NCI-H2081 treated with DMSO at 0.1 percent for 48 hours (cell line): ENCODE measurements around the gene ANK2.
"Not testable (repeated sequence)": the region's sequence is repeated elsewhere in the genome, so short reads cannot be mapped to it uniquely, and the experiment has no call there.

Experiments used
- DNase-seq: peaks from one replicate; lab custom pipeline; 2025; lab: John Stamatoyannopoulos, UW

The ANK2 gene

GRCh38 chr4:113052379-113052951, 3.0 kb downstream of the ANK2 start:
- no peak for DNase-seq

- no peak for DNase-seq
These were observed 4.4 kb downstream of the ANK2 start for GRCh38 chr4:113053883-113054282.

GRCh38 chr4:113056318-113056717, 6.9 kb downstream of the ANK2 start:
- no peak for DNase-seq

GRCh38 chr4:113057891-113058290, 8.4 kb downstream of the ANK2 start:
- no peak for DNase-seq

GRCh38 chr4:113059449-113060182, 10.2 kb downstream of the ANK2 start:
- DNase-seq, result no peak

- no peak for DNase-seq
These were observed 11.4 kb downstream of the ANK2 start for GRCh38 chr4:113060853-113061252.

GRCh38 chr4:113064244-113064643, 14.8 kb downstream of the ANK2 start:
- DNase-seq, result peak; percentile 82

- no peak for DNase-seq
These were observed 16.2 kb downstream of the ANK2 start for GRCh38 chr4:113065629-113066028.

GRCh38 chr4:113068771-113069170, 19.3 kb downstream of the ANK2 start:
- not testable (repeated sequence) for DNase-seq

- DNase-seq, result no peak
These were observed 19.9 kb downstream of the ANK2 start for GRCh38 chr4:113069212-113069892.

GRCh38 chr4:113070755-113071154, 21.3 kb downstream of the ANK2 start:
- DNase-seq, result no peak

GRCh38 chr4:113071274-113071673, 21.8 kb downstream of the ANK2 start:
- DNase-seq, result no peak

GRCh38 chr4:113071805-113072204, 22.4 kb downstream of the ANK2 start:
- no peak for DNase-seq

- no peak for DNase-seq
These were observed 24.1 kb downstream of the ANK2 start for GRCh38 chr4:113073451-113074005.

- DNase-seq, result no peak
These were observed 28.1 kb downstream of the ANK2 start for GRCh38 chr4:113077575-113077974.

- no peak for DNase-seq
These were observed 28.6 kb downstream of the ANK2 start for GRCh38 chr4:113078066-113078465.

GRCh38 chr4:113080050-113080449, 30.6 kb downstream of the ANK2 start:
- DNase-seq, result no peak

GRCh38 chr4:113080624-113081023, 31.2 kb downstream of the ANK2 start:
- DNase-seq, result no peak

GRCh38 chr4:113083346-113083745, 33.9 kb downstream of the ANK2 start:
- DNase-seq, result no peak

GRCh38 chr4:113086172-113086695, 36.8 kb downstream of the ANK2 start:
- DNase-seq, result no peak

GRCh38 chr4:113088050-113088449, 38.6 kb downstream of the ANK2 start:
- no peak for DNase-seq

GRCh38 chr4:113090954-113091353, 41.5 kb downstream of the ANK2 start:
- DNase-seq, result no peak

GRCh38 chr4:113094331-113094730, 44.9 kb downstream of the ANK2 start:
- DNase-seq, result no peak
